GM12801 (cell line): ENCODE results near the gene NFKBIZ.

Source experiments
- CTCF ChIP-seq: IDR thresholded peaks from one replicate; pipeline ENCODE4 v1.5.1; 2011; ENCODE audit warnings: control low read depth; ENCODE audit not compliant: insufficient read length; ENCODE audit errors: extremely low read depth

Gene NFKBIZ

DNA sequence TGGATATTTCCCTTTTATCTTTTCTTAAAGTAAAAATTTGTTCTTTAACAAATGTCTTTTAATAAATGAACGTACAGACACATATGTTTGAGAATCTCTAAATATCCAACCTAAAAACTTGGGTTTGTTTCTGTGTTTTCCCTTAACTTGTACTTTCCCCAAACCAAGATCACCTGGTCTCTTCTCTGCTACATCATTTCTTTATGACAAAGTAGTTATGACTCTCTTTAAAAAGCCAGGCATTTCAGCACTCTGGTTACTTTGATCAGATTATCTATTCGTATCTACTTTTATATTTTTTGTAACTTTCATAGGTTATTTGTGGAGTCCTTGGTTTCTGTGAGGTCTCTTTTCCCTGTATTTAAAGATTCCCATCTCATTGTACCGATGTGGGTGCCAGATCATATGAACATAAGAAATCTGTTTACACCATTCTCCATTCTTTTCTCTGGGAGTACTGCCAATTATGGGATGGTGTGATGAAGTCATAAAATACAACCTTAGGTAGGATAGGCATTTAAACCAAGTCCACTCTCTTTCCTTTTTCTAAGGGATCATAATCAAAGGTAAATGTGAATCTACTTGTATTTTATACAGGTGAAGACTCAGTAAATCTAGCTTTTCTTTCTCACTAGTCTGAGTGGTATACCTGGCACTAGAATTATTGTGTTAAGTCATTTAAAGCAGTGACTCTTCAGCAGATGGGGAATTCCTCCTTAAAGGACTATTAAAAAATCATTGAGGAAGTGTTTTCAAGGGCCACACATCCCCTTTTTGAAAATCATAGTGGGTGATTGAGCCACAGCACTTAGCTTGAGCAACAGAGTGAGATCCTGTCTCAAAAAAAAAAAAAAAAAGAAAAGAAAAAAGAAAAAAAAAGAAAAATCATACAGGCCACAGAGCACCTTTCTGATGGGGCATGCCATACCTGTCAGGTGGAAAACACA lies 12.4 kb upstream of the NFKBIZ start:
- TF ChIP-seq CTCF, result no peak

DNA sequence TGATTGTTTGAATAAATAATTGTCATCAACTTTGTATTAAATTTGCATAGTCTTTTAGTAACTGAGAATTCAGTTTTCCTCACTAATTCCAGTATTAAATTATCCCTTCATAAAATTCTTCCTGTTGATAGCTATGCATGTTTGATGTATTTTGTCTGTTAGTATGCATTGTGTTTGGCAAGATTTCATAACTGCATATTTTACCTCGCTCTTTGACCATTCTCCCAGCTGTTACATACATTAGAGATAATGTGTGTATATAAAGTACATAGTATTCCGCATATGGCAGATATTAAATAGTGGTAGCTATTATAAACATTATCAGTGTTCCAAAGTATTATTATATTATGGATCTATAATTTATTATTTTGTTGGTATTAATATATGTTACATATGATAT lies 10.6 kb upstream of the NFKBIZ start:
- TF ChIP-seq CTCF, result no peak

- TF ChIP-seq CTCF, result no peak
Measured at GRCh38 chr3:101840066-101840465, 9.2 kb upstream of the NFKBIZ start.

GRCh38 chr3:101842245-101842934 lies 6.9 kb upstream of the NFKBIZ start:
- TF ChIP-seq CTCF, result no peak

DNA sequence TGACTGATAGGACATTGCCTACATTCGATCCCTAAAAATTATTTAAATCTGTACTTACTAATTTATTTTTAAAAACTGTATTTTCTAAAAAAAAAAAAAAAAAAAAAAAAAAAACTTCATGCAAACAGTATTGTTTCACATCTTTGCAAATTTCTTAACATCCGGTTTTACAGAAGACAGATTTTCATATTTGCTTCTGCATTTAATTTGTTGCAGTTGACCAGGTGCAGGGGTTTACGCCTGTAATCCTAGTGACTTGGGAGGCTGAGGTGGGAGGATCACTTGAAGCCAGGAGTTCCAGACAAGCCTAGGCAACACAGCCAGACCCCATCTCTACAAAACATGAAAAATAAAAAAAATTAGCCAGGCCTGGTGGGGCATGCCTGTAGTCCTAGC lies 6.4 kb upstream of the NFKBIZ start:
- no peak for TF ChIP-seq CTCF

DNA sequence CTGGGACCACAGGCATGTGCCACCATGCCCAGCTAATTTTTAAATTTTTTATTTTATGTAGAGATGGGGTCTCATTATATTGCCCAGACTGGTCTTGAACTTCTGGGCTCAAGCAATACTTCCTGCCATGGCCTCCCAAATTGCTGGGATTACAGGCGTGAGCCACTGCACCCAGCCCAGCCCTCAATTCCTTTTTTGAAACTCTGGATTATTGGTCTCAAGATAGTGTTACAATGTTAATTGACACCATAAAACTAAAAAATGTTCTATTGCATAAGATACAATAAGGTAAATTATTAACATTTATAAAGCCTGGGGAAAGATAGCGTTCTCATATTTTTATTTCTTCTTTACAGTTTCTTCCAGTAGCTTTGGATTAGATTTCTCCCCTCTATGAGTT lies 3.9 kb upstream of the NFKBIZ start:
- TF ChIP-seq CTCF, result no peak

DNA sequence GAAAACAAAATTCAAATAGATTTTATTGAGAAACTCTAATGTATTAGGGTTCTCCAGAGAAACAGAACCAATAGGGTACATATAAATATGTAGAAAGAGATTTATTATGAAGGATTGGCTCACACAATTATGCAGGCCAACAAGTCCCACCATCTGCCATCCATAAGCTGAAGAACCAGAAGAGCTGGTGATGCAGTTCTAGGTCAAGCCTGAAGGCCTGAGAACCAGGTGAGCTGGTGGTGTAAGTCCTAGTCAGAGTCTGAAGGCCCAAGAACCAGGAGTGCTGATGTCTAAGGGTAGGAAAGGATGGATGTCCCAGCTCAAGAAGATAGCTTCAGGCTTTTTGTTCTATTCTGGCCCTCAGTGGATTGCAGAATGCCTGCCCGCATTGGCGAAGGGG lies 2.6 kb upstream of the NFKBIZ start:
- TF ChIP-seq CTCF, result no peak
